Omental fat pad (tissue), 4 donors: Measurements from ENCODE around the gene KPRP. TPM values are rescaled to one million over a fixed set of nuclear protein-coding genes. Genes with fewer than 3 reads are reported as not detected.

Experiments used
- ATAC-seq: fragments of 150-250 bp; one replicate; pipeline ENCODE4 v1.9.1; 2016; ENCODE audit warnings: mild to moderate bottlenecking, moderate library complexity; ENCODE audit not compliant: low FRiP score
- DNase-seq: peaks from one replicate; pipeline ENCODE4 v3.0.0-alpha.2; 2019; ENCODE audit warnings: low spot score
- total RNA-seq, 4 donors: library from RNA; depleted of rRNA; stranded (reverse); fragments of >200 nt; gene quantifications; one replicate each; pipeline ENCODE4 v1.1.0, GENCODE V29; 2016
- TF ChIP-seq, protein P1 (sequence below), 3 donors: fragments of 450-650 bp; IDR thresholded peaks; one replicate each; pipeline ENCODE4 v1.5.1; 2016 to 2017; ENCODE audit warnings: antibody characterized with exemption in 3 of 3, mild to moderate bottlenecking in 3 of 3, moderate library complexity in 2 of 3

KPRP gene
- total RNA-seq, 4 donors from 2014 or later, result not detected

DNA sequence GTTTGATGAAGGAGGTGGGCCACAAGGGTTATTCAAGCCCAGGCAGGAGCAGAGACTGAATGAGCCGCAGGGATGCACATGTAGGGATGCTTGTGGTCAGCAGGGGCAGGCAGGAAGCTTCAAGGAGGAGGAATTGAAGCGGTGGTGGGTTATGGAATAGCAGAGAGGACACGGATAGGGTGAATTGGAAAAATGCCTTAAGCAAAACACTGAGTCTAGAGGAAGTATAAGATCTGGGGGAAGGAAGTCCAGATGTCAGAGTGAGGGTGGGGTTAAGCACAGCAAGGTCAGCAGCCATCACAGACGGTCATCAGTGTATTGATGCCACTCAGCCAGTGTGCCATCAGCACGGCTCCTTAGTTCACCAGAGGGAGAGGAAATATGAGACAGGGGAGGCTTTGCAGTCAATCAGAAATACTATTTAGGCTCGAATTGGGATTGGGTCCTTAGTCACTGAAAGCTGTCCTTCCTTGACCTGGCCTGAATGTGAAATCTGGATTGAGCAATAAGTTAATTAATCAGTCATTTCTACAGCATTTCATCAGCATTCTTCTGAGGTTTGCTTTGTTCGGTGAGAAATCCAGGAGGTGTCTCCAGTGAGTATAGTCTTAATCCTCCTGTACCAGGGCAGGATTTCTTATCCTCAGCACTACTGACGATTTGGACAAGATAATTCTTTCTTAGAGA, 11.2 kb downstream of the KPRP start:
- TF ChIP-seq, protein P1, sequence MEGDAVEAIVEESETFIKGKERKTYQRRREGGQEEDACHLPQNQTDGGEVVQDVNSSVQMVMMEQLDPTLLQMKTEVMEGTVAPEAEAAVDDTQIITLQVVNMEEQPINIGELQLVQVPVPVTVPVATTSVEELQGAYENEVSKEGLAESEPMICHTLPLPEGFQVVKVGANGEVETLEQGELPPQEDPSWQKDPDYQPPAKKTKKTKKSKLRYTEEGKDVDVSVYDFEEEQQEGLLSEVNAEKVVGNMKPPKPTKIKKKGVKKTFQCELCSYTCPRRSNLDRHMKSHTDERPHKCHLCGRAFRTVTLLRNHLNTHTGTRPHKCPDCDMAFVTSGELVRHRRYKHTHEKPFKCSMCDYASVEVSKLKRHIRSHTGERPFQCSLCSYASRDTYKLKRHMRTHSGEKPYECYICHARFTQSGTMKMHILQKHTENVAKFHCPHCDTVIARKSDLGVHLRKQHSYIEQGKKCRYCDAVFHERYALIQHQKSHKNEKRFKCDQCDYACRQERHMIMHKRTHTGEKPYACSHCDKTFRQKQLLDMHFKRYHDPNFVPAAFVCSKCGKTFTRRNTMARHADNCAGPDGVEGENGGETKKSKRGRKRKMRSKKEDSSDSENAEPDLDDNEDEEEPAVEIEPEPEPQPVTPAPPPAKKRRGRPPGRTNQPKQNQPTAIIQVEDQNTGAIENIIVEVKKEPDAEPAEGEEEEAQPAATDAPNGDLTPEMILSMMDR (IDR thresholded peaks at IDR 0.05), result no peak
- DNase-seq (no peak), ATAC-seq (no peak)

GRCh38 chr1:152770411-152770810, 12.6 kb downstream of the KPRP start:
- TF ChIP-seq, protein P1 (IDR thresholded peaks at IDR 0.05), result no peak
- DNase-seq, result no peak
- no peak for ATAC-seq

DNA sequence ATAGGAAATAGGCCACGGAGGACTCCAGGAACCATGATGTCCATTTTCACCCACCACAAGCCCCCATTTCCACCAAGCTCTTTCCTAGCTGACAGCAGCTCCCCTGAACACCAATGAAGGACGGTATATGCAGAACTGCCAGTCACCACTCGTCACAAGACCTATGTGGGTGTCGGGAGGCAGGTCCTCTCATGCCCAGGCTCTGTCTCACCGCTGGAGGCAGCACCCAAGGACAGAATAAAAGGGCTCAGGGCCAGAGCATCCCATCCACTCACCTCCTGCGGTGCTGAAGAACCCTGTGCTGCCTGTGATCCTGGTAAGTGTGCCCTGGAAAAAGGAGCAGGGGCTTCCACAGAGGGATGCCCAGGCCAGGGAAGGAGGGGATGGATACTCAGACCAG, 17.1 kb downstream of the KPRP start, which contains the start of gene LCE1F:
LCE1F (plus strand) TSS at position 266 of the 400 bp plus-strand sequence. CDS start 1,232 bp downstream, outside the sequence.
- TF ChIP-seq, protein P1 (IDR thresholded peaks at IDR 0.05), result no peak
- ATAC-seq, result no peak
- DNase-seq, result no peak

GRCh38 chr1:152776361-152776760, 18.5 kb downstream of the KPRP start:
- no peak for DNase-seq
- TF ChIP-seq, protein P1 (IDR thresholded peaks at IDR 0.05), result no peak
- ATAC-seq, result no peak

- no peak for ATAC-seq
- DNase-seq, result no peak
- TF ChIP-seq, protein P1 (IDR thresholded peaks at IDR 0.05), result no peak
These were observed 19.8 kb downstream of the KPRP start for GRCh38 chr1:152777510-152778137.

GRCh38 chr1:152783095-152783494, 25.3 kb downstream of the KPRP start:
- TF ChIP-seq, protein P1 (IDR thresholded peaks at IDR 0.05), result no peak
- ATAC-seq, result no peak
- DNase-seq, result no peak

DNA sequence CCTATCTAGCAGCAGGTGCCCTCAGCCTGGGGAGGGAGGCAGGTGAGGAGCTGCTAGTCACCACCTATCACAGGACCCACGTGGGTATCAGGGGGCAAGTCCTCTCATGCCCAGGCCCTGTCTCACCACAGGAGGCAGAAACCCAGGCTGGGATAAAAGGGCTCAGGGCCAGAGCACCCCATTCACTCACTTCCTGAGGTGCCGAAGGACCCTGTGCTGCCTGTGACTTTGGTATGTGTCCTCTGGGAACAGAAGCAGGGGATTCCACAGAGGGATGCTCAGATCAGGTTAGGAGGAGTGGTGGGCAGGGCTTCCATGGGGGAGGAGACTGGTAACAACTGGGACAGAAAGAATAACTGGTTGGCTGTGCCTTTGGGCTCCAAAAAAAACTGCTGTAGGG, 28.3 kb downstream of the KPRP start, which contains the start of gene LCE1E:
LCE1E (plus strand) TSS at position 181 of the 400 bp plus-strand sequence. CDS start 1,043 bp downstream, outside the sequence.
- TF ChIP-seq, protein P1 (IDR thresholded peaks at IDR 0.05), result no peak
- DNase-seq (no peak), ATAC-seq (no peak)
